CD4-positive, alpha-beta T cell (primary cell): ENCODE results near the gene EPC2. TPM values are rescaled to one million over a fixed set of nuclear protein-coding genes. Genes with fewer than 3 reads are reported as not detected.
A peak's percentile ranks its signal among the peaks of the same experiment; 100 is the strongest.
"Not testable (repeated sequence)": the region's sequence is repeated elsewhere in the genome, so short reads cannot be mapped to it uniquely, and the experiment has no call there.

Experiments used
- ATAC-seq: fragments of 200-7000 bp; cut with Tn5 transposase; one replicate; pipeline ENCODE4 v1.10.0; 2022; ENCODE audit warnings: mild to moderate bottlenecking; ENCODE audit not compliant: poor library complexity
- CTCF ChIA-PET: fragments of 350-600 bp; sonication (Branson Sonifier 250); formaldehyde crosslinking; loops from one replicate; lab custom pipeline; 2021; ENCODE audit warnings: antibody characterized with exemption, inconsistent platforms; lab: Charles Lee
- POLR2A ChIA-PET: fragments of 350-600 bp; sonication (Branson Sonifier 250); formaldehyde crosslinking; loops from one replicate; lab custom pipeline; 2021; ENCODE audit warnings: antibody characterized with exemption, inconsistent platforms; lab: Charles Lee
- DNase-seq, 14 experiments: peaks; one replicate each; pipeline ENCODE4 v3.0.0-alpha.2; 2013 to 2020; ENCODE audit warnings: mixed read lengths in 2 of 14
- H3K27ac ChIP-seq, 2 donors: one replicate each; pipeline versions ENCODE4 v1.5.1 to v1.7.0; 2013; ENCODE audit warnings: low read length in 2 of 2, low read depth in 1 of 2, mild to moderate bottlenecking in 1 of 2
- H3K27me3 ChIP-seq, 2 experiments: 1 replicate in 1 of 2; 2 replicates in 1 of 2; pipeline versions ENCODE4 v1.6.1 to v1.7.0; 2013; ENCODE audit warnings: low read length in 2 of 2, control low read depth in 1 of 2, mild to moderate bottlenecking in 1 of 2, moderate library complexity in 1 of 2; ENCODE audit not compliant: insufficient read depth in 2 of 2, control insufficient read depth in 1 of 2
- H3K36me3 ChIP-seq: one replicate; pipeline ENCODE4 v1.6.1; 2013; ENCODE audit warnings: low read length, control low read depth; ENCODE audit not compliant: insufficient read depth
- H3K4me1 ChIP-seq: one replicate; pipeline ENCODE4 v1.6.1; 2013; ENCODE audit warnings: low read length, control low read depth; ENCODE audit not compliant: insufficient read depth
- H3K4me3 ChIP-seq: one replicate; pipeline ENCODE4 v1.5.1; 2013; ENCODE audit warnings: mild to moderate bottlenecking, low read length, moderate library complexity
- H3K9me3 ChIP-seq, 2 experiments: 1 replicate in 1 of 2; 2 replicates in 1 of 2; pipeline versions ENCODE4 v1.6.1 to v1.7.0; 2013; ENCODE audit warnings: low read length in 2 of 2, mild to moderate bottlenecking in 2 of 2, control low read depth in 1 of 2, moderate library complexity in 1 of 2; ENCODE audit not compliant: control insufficient read depth in 1 of 2, insufficient read depth in 1 of 2
- H3K27ac Mint-ChIP-seq: one replicate; pipeline ENCODE4 v1.8.0; 2020; ENCODE audit warnings: mixed read lengths
- H3K27me3 Mint-ChIP-seq: one replicate; pipeline ENCODE4 v1.8.0; 2021; ENCODE audit warnings: mixed read lengths
- H3K36me3 Mint-ChIP-seq: one replicate; pipeline ENCODE4 v1.8.0; 2021; ENCODE audit warnings: low read depth, mixed read lengths
- H3K4me1 Mint-ChIP-seq: one replicate; pipeline ENCODE4 v1.8.0; 2021; ENCODE audit warnings: low read depth, mixed read lengths
- H3K4me3 Mint-ChIP-seq: one replicate; pipeline ENCODE4 v1.8.0; 2020; ENCODE audit warnings: mild to moderate bottlenecking, mixed read lengths
- H3K9me3 Mint-ChIP-seq: one replicate; pipeline ENCODE4 v1.8.0; 2020; ENCODE audit warnings: mixed read lengths
- CTCF ChIP-seq: fragments of 200-600 bp; IDR thresholded peaks from one replicate; pipeline ENCODE4 v1.8.0; 2022; ENCODE audit warnings: antibody characterized with exemption, mild to moderate bottlenecking
- intact Hi-C, 2 experiments: fragments of 100-400 bp; cut with DNase I in 1 of 2; cut with micrococcal nuclease in 1 of 2; formaldehyde crosslinking; loops; one replicate each; pipeline versions ENCODE4 v1.15.1 to v1.9.0; 2023 to 2025; cut with DNase I, micrococcal nuclease
- total RNA-seq, 174 experiments: library from RNA in 2 of 174; stranded (reverse) in 2 of 174; gene quantifications; one replicate each; pipeline ENCODE4 v1.2.3 and lab custom pipeline; 2021 to 2026

Gene EPC2
- total RNA-seq, 2 experiments from 2014 or later: 79.6 to 85.5 TPM

GRCh38 chr2:148644883-148645538, 460 bp downstream of the EPC2 start:
- CTCF ChIA-PET: interaction anchor here (3.8 kb wide), 1 partner anchor 29 kb away, joined by 20 read pairs; no protein-coding TSS in a partner anchor

GRCh38 chr2:148645539-148646230, 1.1 kb downstream of the EPC2 start:
- Mint-ChIP-seq H3K4me3 (peak overlapping the region; percentile 92), H3K27ac (peak overlapping the region; percentile 93), H3K4me1 (peaks cover 47% of the 10 kb centered on the region), H3K27me3 (no peaks in the 10 kb centered on the region), H3K9me3 (no peaks in the 10 kb centered on the region), H3K36me3 (peaks cover 24% of the 10 kb centered on the region)
- peak overlapping the region; percentile 97 to 98 for H3K27ac ChIP-seq
- no peaks in the 10 kb centered on the region for H3K27me3 ChIP-seq
- no peaks in the 10 kb centered on the region for H3K9me3 ChIP-seq
- intact Hi-C loops: loop anchor here (1.0 to 10.0 kb wide), 10 partner anchors 14 to 937 kb away; partner anchors contain the start of genes ACVR2A (in 1 of the 2), KIF5C (in 1 of the 2) and ORC4 (in 1 of the 2)
- no peaks in the 10 kb centered on the region for H3K36me3 ChIP-seq
- ChIA-PET CTCF (interaction anchor here (1.0 to 3.8 kb wide), 2 partner anchors 12 to 29 kb away, joined by 3 to 20 read pairs; no protein-coding TSS in a partner anchor), POLR2A (interaction anchor here (0.6 to 5.4 kb wide), 40 partner anchors 9 to 656 kb away, joined by 3 to 106 read pairs (median 5); partner anchors contain the start of genes KIF5C, MBD5 and ORC4)
- TF ChIP-seq CTCF: no peak
- peak overlapping the region; percentile 93 for H3K4me3 ChIP-seq
- H3K4me1 ChIP-seq: peaks cover 20% of the 10 kb centered on the region
- DNase-seq (peak in 13 of 14 experiments; percentile 28 to 95 (median 54)), ATAC-seq (peak; percentile 65)

More at GRCh38 chr2:148644883-148645538, 460 bp downstream of the EPC2 start:
- Histone ChIP-seq H3K4me3 (peak overlapping the region; percentile 93), H3K27me3 (no peaks in the 10 kb centered on the region), H3K9me3 (no peaks in the 10 kb centered on the region), H3K27ac (peak overlapping the region; percentile 97 to 98), H3K4me1 (peaks cover 20% of the 10 kb centered on the region), H3K36me3 (no peaks in the 10 kb centered on the region)
- POLR2A ChIA-PET: interaction anchor here (0.5 to 5.4 kb wide), 26 partner anchors 10 to 655 kb away, joined by 3 to 106 read pairs (median 8); partner anchors contain the start of genes KIF5C, MBD5 and ORC4
- peaks cover 24% of the 10 kb centered on the region for H3K36me3 Mint-ChIP-seq
- peak overlapping the region; percentile 93 for H3K27ac Mint-ChIP-seq
- peak; percentile 86 to 98 (median 94) for DNase-seq
- intact Hi-C loops: loop anchor here (1.0 to 10.0 kb wide), 11 partner anchors 50 to 937 kb away; partner anchors contain the start of genes KIF5C (in 2 of the 2), ACVR2A (in 1 of the 2) and ORC4 (in 1 of the 2)
- H3K4me1 Mint-ChIP-seq: peaks cover 40% of the 10 kb centered on the region
- H3K27me3 Mint-ChIP-seq: no peaks in the 10 kb centered on the region
- H3K9me3 Mint-ChIP-seq: no peaks in the 10 kb centered on the region
- TF ChIP-seq CTCF: no peak
- H3K4me3 Mint-ChIP-seq: peak overlapping the region; percentile 92
- peak; percentile 73 for ATAC-seq

- CTCF ChIA-PET: interaction anchor here (1.0 to 3.8 kb wide), 2 partner anchors 11 to 28 kb away, joined by 3 to 20 read pairs; no protein-coding TSS in a partner anchor
- Mint-ChIP-seq H3K27ac (peak overlapping the region; percentile 93), H3K4me1 (peaks cover 52% of the 10 kb centered on the region), H3K27me3 (no peaks in the 10 kb centered on the region), H3K36me3 (peaks cover 24% of the 10 kb centered on the region), H3K9me3 (no peaks in the 10 kb centered on the region), H3K4me3 (peak overlapping the region; percentile 92)
- intact Hi-C loops: loop anchor here (1.0 to 10.0 kb wide), 8 partner anchors 13 to 936 kb away; partner anchors contain the start of genes ACVR2A (in 1 of the 2) and KIF5C (in 1 of the 2)
- peak overlapping the region; percentile 93 for H3K4me3 ChIP-seq
- POLR2A ChIA-PET: interaction anchor here (0.6 to 5.4 kb wide), 34 partner anchors 8 to 656 kb away, joined by 3 to 106 read pairs (median 5); partner anchors contain the start of genes KIF5C, MBD5 and ORC4
- H3K9me3 ChIP-seq: no peaks in the 10 kb centered on the region
- H3K36me3 ChIP-seq: no peaks in the 10 kb centered on the region
- peaks cover 20% of the 10 kb centered on the region for H3K4me1 ChIP-seq
- peak overlapping the region in 1 of 2 donors; percentile 25 for H3K27ac ChIP-seq
- DNase-seq (peak in 1 of 14 experiments; percentile 95), ATAC-seq (no peak)
- no peaks in the 10 kb centered on the region for H3K27me3 ChIP-seq
- TF ChIP-seq CTCF: no peak
Measured at GRCh38 chr2:148646231-148646559, 1.6 kb downstream of the EPC2 start.

GRCh38 chr2:148647711-148648110, 3.2 kb downstream of the EPC2 start:
- Mint-ChIP-seq H3K4me3 (peak overlapping the region; percentile 18), H3K4me1 (peaks cover 67% of the 10 kb centered on the region), H3K36me3 (peaks cover 24% of the 10 kb centered on the region)
- POLR2A ChIA-PET: interaction anchor here (5.4 kb wide), 1 partner anchor 627 kb away, joined by 106 read pairs; the partner anchor contains the start of genes MBD5 and ORC4
- not testable (repeated sequence) for H3K27me3 Mint-ChIP-seq, H3K9me3 Mint-ChIP-seq, H3K9me3 ChIP-seq, H3K27me3 ChIP-seq, H3K27ac ChIP-seq, ATAC-seq, H3K4me3 ChIP-seq, H3K36me3 ChIP-seq, H3K27ac Mint-ChIP-seq, DNase-seq
- CTCF ChIA-PET: interaction anchor here (0.6 kb wide), 1 partner anchor 656 kb away, joined by 6 read pairs; no protein-coding TSS in a partner anchor
- intact Hi-C loops: loop anchor here (5.0 to 10.0 kb wide), 7 partner anchors 47 to 935 kb away; partner anchors contain the start of genes ACVR2A (in 1 of the 2) and KIF5C (in 1 of the 2)
- peaks cover 25% of the 10 kb centered on the region for H3K4me1 ChIP-seq
